SH-SY5Y (cell line): ENCODE measurements around the gene LIAS.

Source experiments
- GATA2 ChIP-seq: IDR thresholded peaks from 2 replicates; pipeline ENCODE4 v1.6.1; 2011; ENCODE audit warnings: mild to moderate bottlenecking, low read depth, low read length
- GATA3 ChIP-seq: IDR thresholded peaks from 2 replicates; pipeline ENCODE4 v1.6.1; 2011; ENCODE audit warnings: low read depth, mild to moderate bottlenecking, low read length, moderate library complexity

The LIAS gene

GRCh38 chr4:39458505-39459300, at the start of gene LIAS, which contains the start of gene RPL9:
Gene LIAS, plus strand, starts transcription at chr4:39459056. Its CDS starts 62 bp downstream, at chr4:39459118.
Gene RPL9, minus strand, starts transcription at chr4:39458922. Its CDS starts 483 bp downstream, at chr4:39458439.
- TF ChIP-seq GATA3 (no peak), GATA2 (0 out of 2 replicates have a peak, but pooled peaks have one; percentile 24)

GRCh38 chr4:39410415-39410814, 48.4 kb upstream of the LIAS start:
- no peak for TF ChIP-seq GATA2
- TF ChIP-seq GATA3, result no peak

GRCh38 chr4:39415678-39416283, 43.1 kb upstream of the LIAS start:
- TF ChIP-seq GATA3, result no peak
- no peak for TF ChIP-seq GATA2

- TF ChIP-seq GATA2 (no peak), GATA3 (no peak)
Observed at GRCh38 chr4:39422247-39422646, 36.6 kb upstream of the LIAS start.

- TF ChIP-seq GATA2 (no peak), GATA3 (no peak)
Observed at GRCh38 chr4:39426728-39427127, 32.1 kb upstream of the LIAS start.

GRCh38 chr4:39427520-39428114, 31.2 kb upstream of the LIAS start:
- TF ChIP-seq GATA3, result no peak
- TF ChIP-seq GATA2, result no peak

GRCh38 chr4:39429476-39430334, 29.2 kb upstream of the LIAS start:
- TF ChIP-seq GATA2 (no peak), GATA3 (no peak)

GRCh38 chr4:39433878-39434492, 24.9 kb upstream of the LIAS start:
- TF ChIP-seq GATA2 (no peak), GATA3 (no peak)

GRCh38 chr4:39435659-39436563, 22.9 kb upstream of the LIAS start:
- TF ChIP-seq GATA2 (no peak), GATA3 (no peak)

- TF ChIP-seq GATA3 (no peak), GATA2 (no peak)
Observed at GRCh38 chr4:39441593-39441992, 17.3 kb upstream of the LIAS start.

GRCh38 chr4:39442998-39443397, 15.9 kb upstream of the LIAS start:
- TF ChIP-seq GATA3, result no peak
- no peak for TF ChIP-seq GATA2

GRCh38 chr4:39446483-39446841, 12.4 kb upstream of the LIAS start:
- TF ChIP-seq GATA3 (no peak), GATA2 (no peak)
